ENCODE results near the gene FOXL1.
A peak's percentile ranks its signal among the peaks of the same experiment; 100 is the strongest.

Gene FOXL1

GRCh38 chr16:86578061-86578599 lies at the start of gene FOXL1:
Gene FOXL1, plus strand, starts transcription at chr16:86578549. Its CDS starts 175 bp downstream, at chr16:86578724.
- H3K4me3 ChIP-seq (ENCODE audit: low read length), result peak within 1 kb of the TSS; percentile 58

GRCh38 chr16:86529160-86529559 lies 49.2 kb upstream of the FOXL1 start:
- Histone ChIP-seq H3K9ac (ENCODE audit: low read depth, low read length) (no peak overlapping the region), H3K9me3 (ENCODE audit: insufficient read depth, low read depth, low read length) (no peaks in the 10 kb centered on the region), H3K4me1 (ENCODE audit: insufficient read depth, low read length) (no peaks in the 10 kb centered on the region), H3K27ac (ENCODE audit: low read length) (no peak overlapping the region), H3K4me3 (ENCODE audit: low read length) (no peak overlapping the region), H3K36me3 (ENCODE audit: insufficient read depth, low read depth, low read length) (no peaks in the 10 kb centered on the region), H3K27me3 (ENCODE audit: insufficient read depth, low read length) (no peaks in the 10 kb centered on the region)

More at GRCh38 chr16:86578061-86578599, at the start of gene FOXL1:
- no peaks in the 10 kb centered on the region for H3K36me3 ChIP-seq (ENCODE audit: insufficient read depth, low read depth, low read length)
- peaks cover 26% of the 10 kb centered on the region for H3K4me1 ChIP-seq (ENCODE audit: insufficient read depth, low read length)
- no peak within 1 kb of the TSS for H3K9ac ChIP-seq (ENCODE audit: low read depth, low read length)
- no peaks in the 10 kb centered on the region; the same call in 1 of the 2 replicates for H3K9me3 ChIP-seq (ENCODE audit: insufficient read depth, low read depth, low read length)
- H3K27me3 ChIP-seq (ENCODE audit: insufficient read depth, low read length), result peaks cover 99% of the 10 kb centered on the region
- no peak within 1 kb of the TSS for H3K27ac ChIP-seq (ENCODE audit: low read length)

DNA sequence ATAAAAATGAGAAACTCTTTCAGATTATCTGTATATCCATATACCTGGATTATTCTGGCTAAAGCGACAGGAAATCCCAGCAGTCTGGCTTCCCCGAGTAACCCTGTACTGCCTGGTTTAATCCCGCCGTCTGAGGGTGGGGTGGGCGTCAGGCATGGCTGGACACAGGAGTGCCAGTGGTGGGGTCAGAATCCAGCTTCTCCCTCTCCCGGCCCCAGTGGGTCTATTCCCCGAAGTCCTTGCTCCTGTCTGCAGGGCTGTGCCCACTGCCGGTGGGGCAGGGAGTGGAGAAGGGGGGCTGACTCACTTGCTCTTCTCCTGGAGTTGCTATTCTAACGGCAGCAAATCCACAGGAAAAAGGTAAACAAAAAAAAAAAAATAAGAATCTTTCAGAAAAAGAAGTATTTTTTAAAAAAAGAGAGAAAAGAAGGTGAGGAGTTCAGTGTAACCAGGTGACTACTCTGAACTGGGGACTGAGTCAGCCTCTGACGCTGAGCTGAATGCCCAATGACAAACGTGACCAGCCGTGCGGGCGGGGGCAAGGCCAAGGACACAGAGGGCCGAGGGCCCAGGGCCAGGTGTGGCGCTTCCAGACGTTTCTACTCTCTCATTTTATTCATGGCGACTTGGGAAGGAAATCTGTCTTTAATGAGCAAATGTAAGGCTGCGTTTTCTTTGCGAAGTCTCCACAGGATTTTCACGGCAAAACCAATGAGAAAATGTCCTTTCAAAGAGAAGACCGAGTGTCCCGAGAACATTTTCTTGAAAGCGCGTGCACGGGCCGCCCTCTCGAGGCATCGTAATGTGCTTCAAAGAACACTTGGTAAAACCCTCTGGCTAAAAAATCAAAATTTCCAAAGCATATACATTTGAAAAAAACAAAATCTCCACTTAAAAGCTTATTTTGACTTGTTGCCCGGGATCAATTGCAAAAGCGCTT lies 47.8 kb upstream of the FOXL1 start:
- no peaks in the 10 kb centered on the region for H3K9me3 ChIP-seq (ENCODE audit: insufficient read depth, low read depth, low read length)
- H3K4me3 ChIP-seq (ENCODE audit: low read length), result no peak overlapping the region
- no peaks in the 10 kb centered on the region for H3K4me1 ChIP-seq (ENCODE audit: insufficient read depth, low read length)
- H3K36me3 ChIP-seq (ENCODE audit: insufficient read depth, low read depth, low read length), result no peaks in the 10 kb centered on the region
- H3K27me3 ChIP-seq (ENCODE audit: insufficient read depth, low read length), result no peaks in the 10 kb centered on the region
- H3K27ac ChIP-seq (ENCODE audit: low read length), result no peak overlapping the region
- no peak overlapping the region for H3K9ac ChIP-seq (ENCODE audit: low read depth, low read length)

DNA sequence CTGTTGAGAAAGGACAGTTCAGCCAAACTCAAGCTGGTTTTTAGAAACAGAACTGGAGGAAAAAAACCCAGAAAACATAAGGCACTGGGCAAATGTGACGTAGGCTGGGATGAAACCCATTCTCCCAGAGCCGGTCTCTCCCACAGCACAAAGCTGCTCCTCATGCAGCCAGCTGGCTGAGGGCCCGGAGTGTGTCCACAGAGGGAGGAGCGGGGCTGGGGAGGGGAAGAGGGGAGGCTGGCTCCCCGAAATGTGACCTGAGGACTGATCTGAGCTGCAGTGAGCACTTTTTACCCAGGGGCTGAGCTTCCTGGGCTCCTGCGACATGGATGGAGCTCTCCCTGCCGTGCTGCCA lies 47.2 kb upstream of the FOXL1 start:
- no peak overlapping the region for H3K9ac ChIP-seq (ENCODE audit: low read depth, low read length)
- no peaks in the 10 kb centered on the region for H3K36me3 ChIP-seq (ENCODE audit: insufficient read depth, low read depth, low read length)
- H3K4me1 ChIP-seq (ENCODE audit: insufficient read depth, low read length), result no peaks in the 10 kb centered on the region

DNA sequence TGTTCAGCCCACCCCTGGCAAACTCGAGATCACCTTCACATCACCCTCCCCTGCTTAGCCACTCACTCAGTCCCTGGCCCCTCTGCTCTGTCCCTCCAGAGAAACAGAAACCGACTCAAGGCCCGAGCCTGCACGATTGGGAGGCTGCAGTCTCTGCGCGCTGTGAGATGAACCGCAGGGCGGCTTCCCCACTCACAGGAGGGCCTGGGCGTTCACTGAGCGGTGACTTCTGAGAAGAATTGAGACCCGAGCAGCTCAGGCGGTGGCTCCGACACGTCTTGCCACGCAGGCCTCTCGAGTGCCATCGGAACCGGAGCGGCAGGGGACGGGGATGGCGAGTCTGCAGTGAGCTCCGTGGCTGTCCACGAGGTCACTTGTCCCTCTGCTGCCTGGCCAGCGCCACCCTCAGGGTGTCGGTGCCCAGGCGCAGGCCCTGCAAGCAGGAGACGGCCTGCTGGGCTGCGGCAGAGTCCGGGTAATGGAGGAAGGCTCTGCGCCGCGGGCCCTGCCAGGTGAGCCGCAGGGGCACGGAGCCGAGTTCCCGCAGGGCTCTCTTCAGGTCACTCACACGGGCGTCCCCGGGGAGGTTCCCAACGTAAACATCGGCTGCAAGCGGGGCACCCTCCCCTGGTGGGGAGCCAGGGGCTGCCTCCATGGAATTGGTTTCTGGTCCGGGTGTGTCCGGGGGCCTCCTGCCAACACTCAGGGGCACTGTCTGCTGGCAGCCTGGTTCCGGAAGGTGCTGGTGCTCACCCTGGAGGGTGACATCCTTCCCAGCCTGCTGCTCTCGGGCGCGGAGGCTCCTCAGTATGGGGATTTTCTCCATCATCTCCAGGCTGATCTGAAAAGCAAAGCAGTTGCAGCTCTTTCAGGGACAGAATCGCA lies 46.5 kb upstream of the FOXL1 start:
- H3K9ac ChIP-seq (ENCODE audit: low read depth, low read length), result no peak overlapping the region
- H3K27ac ChIP-seq (ENCODE audit: low read length), result no peak overlapping the region
- H3K27me3 ChIP-seq (ENCODE audit: insufficient read depth, low read length), result no peaks in the 10 kb centered on the region
- H3K4me3 ChIP-seq (ENCODE audit: low read length), result no peak overlapping the region
- H3K9me3 ChIP-seq (ENCODE audit: insufficient read depth, low read depth, low read length), result no peaks in the 10 kb centered on the region
- no peaks in the 10 kb centered on the region for H3K36me3 ChIP-seq (ENCODE audit: insufficient read depth, low read depth, low read length)
- H3K4me1 ChIP-seq (ENCODE audit: insufficient read depth, low read length), result no peaks in the 10 kb centered on the region

More for the DNA sequence above, 47.2 kb upstream of the FOXL1 start:
- Histone ChIP-seq H3K4me3 (ENCODE audit: low read length) (no peak overlapping the region), H3K9me3 (ENCODE audit: insufficient read depth, low read depth, low read length) (no peaks in the 10 kb centered on the region), H3K27me3 (ENCODE audit: insufficient read depth, low read length) (no peaks in the 10 kb centered on the region), H3K27ac (ENCODE audit: low read length) (no peak overlapping the region)

- Histone ChIP-seq H3K36me3 (ENCODE audit: insufficient read depth, low read depth, low read length) (no peaks in the 10 kb centered on the region), H3K27me3 (ENCODE audit: insufficient read depth, low read length) (no peaks in the 10 kb centered on the region), H3K9me3 (ENCODE audit: insufficient read depth, low read depth, low read length) (no peaks in the 10 kb centered on the region), H3K4me1 (ENCODE audit: insufficient read depth, low read length) (no peaks in the 10 kb centered on the region), H3K27ac (ENCODE audit: low read length) (no peak overlapping the region), H3K9ac (ENCODE audit: low read depth, low read length) (no peak overlapping the region), H3K4me3 (ENCODE audit: low read length) (no peak overlapping the region)
These were observed 45.9 kb upstream of the FOXL1 start for GRCh38 chr16:86532526-86532815.

GRCh38 chr16:86533076-86533475 lies 45.3 kb upstream of the FOXL1 start:
- Histone ChIP-seq H3K27ac (ENCODE audit: low read length) (no peak overlapping the region), H3K9me3 (ENCODE audit: insufficient read depth, low read depth, low read length) (no peaks in the 10 kb centered on the region), H3K27me3 (ENCODE audit: insufficient read depth, low read length) (no peaks in the 10 kb centered on the region), H3K9ac (ENCODE audit: low read depth, low read length) (no peak overlapping the region), H3K4me3 (ENCODE audit: low read length) (no peak overlapping the region), H3K4me1 (ENCODE audit: insufficient read depth, low read length) (no peaks in the 10 kb centered on the region), H3K36me3 (ENCODE audit: insufficient read depth, low read depth, low read length) (no peaks in the 10 kb centered on the region)

DNA sequence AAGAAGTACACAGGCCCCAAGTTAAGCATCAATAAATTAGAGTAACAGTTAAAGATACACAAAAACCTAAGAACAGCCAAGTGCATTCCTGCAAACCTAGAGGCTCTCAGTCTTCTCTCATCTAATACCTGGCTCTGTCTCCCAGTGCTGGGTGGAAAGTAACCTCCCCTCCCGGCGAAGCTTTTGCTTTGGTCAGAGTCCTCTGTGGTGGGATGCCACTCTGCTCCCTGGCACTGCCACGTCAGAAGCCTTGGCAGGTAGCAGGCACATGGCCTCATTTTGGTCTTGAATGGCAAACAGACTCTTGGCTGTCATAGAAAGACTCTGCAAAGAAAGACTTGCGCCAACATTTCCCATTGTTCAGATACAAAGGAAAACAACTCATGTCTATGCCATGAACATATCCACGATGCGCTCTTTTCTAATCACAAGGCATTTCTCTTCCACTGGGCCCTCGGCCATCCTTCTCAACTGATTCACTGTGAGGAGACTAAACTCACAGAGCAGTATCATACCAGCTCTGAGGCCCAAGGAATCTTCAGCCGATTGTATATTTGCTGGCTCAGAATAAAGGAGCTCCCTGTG lies 44.5 kb upstream of the FOXL1 start:
- no peak overlapping the region for H3K9ac ChIP-seq (ENCODE audit: low read depth, low read length)
- H3K4me3 ChIP-seq (ENCODE audit: low read length), result no peak overlapping the region
- H3K27me3 ChIP-seq (ENCODE audit: insufficient read depth, low read length), result no peaks in the 10 kb centered on the region
- H3K36me3 ChIP-seq (ENCODE audit: insufficient read depth, low read depth, low read length), result 0 out of 2 replicates have a peak, but pooled peaks cover 5% of the 10 kb centered on the region
- no peaks in the 10 kb centered on the region for H3K9me3 ChIP-seq (ENCODE audit: insufficient read depth, low read depth, low read length)
- no peak overlapping the region for H3K27ac ChIP-seq (ENCODE audit: low read length)
- no peaks in the 10 kb centered on the region for H3K4me1 ChIP-seq (ENCODE audit: insufficient read depth, low read length)

DNA sequence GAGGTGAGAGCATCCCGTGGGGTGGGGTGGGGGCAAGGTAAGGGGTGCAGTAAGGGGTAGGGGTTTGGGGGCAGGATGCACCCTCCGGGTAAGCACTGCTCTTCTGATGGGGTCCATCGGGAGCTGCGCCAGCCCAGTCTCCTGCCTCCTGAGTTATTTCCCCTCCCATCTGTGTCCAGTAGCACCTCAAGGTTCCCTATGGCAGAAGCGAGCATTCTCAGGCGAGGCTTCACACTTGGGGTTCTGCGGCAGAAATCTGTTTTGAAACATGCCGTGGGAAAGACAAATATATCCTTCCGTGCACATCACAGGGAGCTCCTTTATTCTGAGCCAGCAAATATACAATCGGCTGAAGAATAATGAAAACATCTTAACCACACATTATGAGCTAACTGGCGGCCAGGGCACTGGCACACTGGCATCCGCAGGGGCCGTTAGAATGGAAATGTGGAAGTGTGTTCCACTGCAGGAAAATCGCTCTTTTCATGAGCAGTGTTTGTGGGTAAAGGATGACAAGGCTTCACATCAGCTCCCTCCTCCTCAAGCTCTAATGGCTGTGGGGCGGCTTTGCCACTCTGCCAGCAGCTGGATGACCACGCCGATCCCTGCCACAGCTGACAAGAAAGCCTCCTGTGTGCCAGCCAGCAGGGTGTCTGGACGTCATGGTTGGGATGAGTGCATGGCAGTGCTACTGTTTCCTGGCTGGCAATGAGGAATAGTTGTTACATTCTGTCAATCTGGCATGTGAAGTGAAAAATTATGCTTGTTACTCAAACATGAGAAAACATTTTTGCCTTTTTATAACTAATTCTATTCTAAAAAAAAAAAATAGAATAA lies 43.4 kb upstream of the FOXL1 start:
- Histone ChIP-seq H3K9me3 (ENCODE audit: insufficient read depth, low read depth, low read length) (no peaks in the 10 kb centered on the region), H3K27me3 (ENCODE audit: insufficient read depth, low read length) (no peaks in the 10 kb centered on the region), H3K27ac (ENCODE audit: low read length) (no peak overlapping the region), H3K4me1 (ENCODE audit: insufficient read depth, low read length) (no peaks in the 10 kb centered on the region), H3K36me3 (ENCODE audit: insufficient read depth, low read depth, low read length) (peaks cover 15% of the 10 kb centered on the region; the same call in 1 of the 2 replicates), H3K9ac (ENCODE audit: low read depth, low read length) (no peak overlapping the region), H3K4me3 (ENCODE audit: low read length) (no peak overlapping the region)

- Histone ChIP-seq H3K27me3 (ENCODE audit: insufficient read depth, low read length) (no peaks in the 10 kb centered on the region), H3K4me3 (ENCODE audit: low read length) (no peak overlapping the region), H3K36me3 (ENCODE audit: insufficient read depth, low read depth, low read length) (peaks cover 15% of the 10 kb centered on the region), H3K9me3 (ENCODE audit: insufficient read depth, low read depth, low read length) (no peaks in the 10 kb centered on the region), H3K4me1 (ENCODE audit: insufficient read depth, low read length) (no peaks in the 10 kb centered on the region), H3K27ac (ENCODE audit: low read length) (no peak overlapping the region), H3K9ac (ENCODE audit: low read depth, low read length) (no peak overlapping the region)
These were observed 41.7 kb upstream of the FOXL1 start for GRCh38 chr16:86536621-86537020.

DNA sequence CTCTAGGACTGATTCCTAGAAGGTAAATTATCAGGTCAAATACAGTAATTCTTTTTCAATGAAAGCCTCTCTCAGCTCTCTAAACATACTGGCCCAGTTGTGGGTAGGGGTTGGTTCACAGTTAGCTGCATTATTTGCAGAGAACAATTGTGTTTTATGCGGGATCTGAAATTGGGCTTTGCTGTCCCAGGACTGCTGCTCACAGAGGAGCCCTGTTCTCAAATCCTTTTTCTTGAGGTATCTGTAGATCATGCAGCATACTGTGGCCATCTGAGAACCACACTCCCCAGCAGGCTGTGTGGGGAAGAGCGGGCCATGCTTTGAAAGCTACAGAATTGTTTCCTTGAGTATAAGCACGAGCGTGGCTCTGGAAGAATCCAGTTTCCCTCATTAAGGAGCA lies 40.9 kb upstream of the FOXL1 start:
- H3K36me3 ChIP-seq (ENCODE audit: insufficient read depth, low read depth, low read length), result peaks cover 15% of the 10 kb centered on the region
- H3K27me3 ChIP-seq (ENCODE audit: insufficient read depth, low read length), result no peaks in the 10 kb centered on the region
- no peaks in the 10 kb centered on the region for H3K9me3 ChIP-seq (ENCODE audit: insufficient read depth, low read depth, low read length)
- no peaks in the 10 kb centered on the region for H3K4me1 ChIP-seq (ENCODE audit: insufficient read depth, low read length)
- no peak overlapping the region for H3K4me3 ChIP-seq (ENCODE audit: low read length)
- no peak overlapping the region for H3K27ac ChIP-seq (ENCODE audit: low read length)
- no peak overlapping the region for H3K9ac ChIP-seq (ENCODE audit: low read depth, low read length)

All from iPS-20b (cell line).